Thyroid gland (tissue), 4 donors: ENCODE data around the gene FRMPD1. TPM values are rescaled to one million over a fixed set of nuclear protein-coding genes. Genes with fewer than 3 reads are reported as not detected.

ENCODE experiments used
- DNase-seq, 2 donors: peaks; one replicate each; pipeline ENCODE4 v3.0.0-alpha.2; 2019
- H3K27ac ChIP-seq, 3 donors: fragments of 200-600 bp; sonication (generic); 1 replicate in 2 of 3; 2 replicates in 1 of 3; pipeline ENCODE4 v1.5.1; 2016 to 2019; ENCODE audit warnings: mild to moderate bottlenecking in 1 of 3, moderate library complexity in 1 of 3
- H3K27me3 ChIP-seq: fragments of 200-600 bp; sonication (generic); one replicate; pipeline ENCODE4 v1.5.1; 2019
- H3K36me3 ChIP-seq, 2 donors: fragments of 200-600 bp; sonication (generic); one replicate each; pipeline ENCODE4 v1.5.1; 2016 to 2019
- H3K4me1 ChIP-seq, 2 donors: fragments of 200-600 bp; sonication (generic); one replicate each; pipeline ENCODE4 v1.5.1; 2017 to 2019
- H3K4me3 ChIP-seq, 3 donors: fragments of 200-600 bp; sonication (generic); replicated peaks in 1 of 3; 1 replicate in 2 of 3; 2 replicates in 1 of 3; pipeline ENCODE4 v1.5.1; 2016; ENCODE audit warnings: mild to moderate bottlenecking in 1 of 3
- H3K9me3 ChIP-seq: fragments of 200-600 bp; sonication (generic); one replicate; pipeline ENCODE4 v1.5.1; 2017
- POLR2A ChIP-seq, 2 donors: fragments of 450-650 bp; IDR thresholded peaks; one replicate each; pipeline ENCODE4 v1.6.1; 2017; ENCODE audit warnings: antibody characterized with exemption in 2 of 2, mild to moderate bottlenecking in 2 of 2, moderate library complexity in 1 of 2
- WGBS, 2 donors: methylation state at CpG; one replicate each; pipeline ENCODE4 v1.1.5; 2017; 5-methylcytosine and 5-hydroxymethylcytosine counted together
- intact Hi-C: fragments of 100-400 bp; cut with DNase I; formaldehyde crosslinking; loops from one replicate; pipeline ENCODE4 v1.15.1; 2023
- total RNA-seq, 4 donors: library from RNA; depleted of rRNA; stranded (reverse); fragments of >200 nt; gene quantifications; one replicate each; pipeline ENCODE4 v1.2.3, GENCODE V29; 2016
- TF ChIP-seq, protein P1 (sequence below), 6 experiments: fragments of 200-600 bp in 3 of 6; fragments of 450-650 bp in 3 of 6; sonication (generic) in 3 of 6; IDR thresholded peaks; one replicate each; pipeline ENCODE4 v1.5.1; 2016 to 2019; ENCODE audit warnings: antibody characterized with exemption in 6 of 6, mild to moderate bottlenecking in 2 of 6, inconsistent platforms in 1 of 6, moderate library complexity in 1 of 6

FRMPD1 gene
- total RNA-seq, 4 donors from 2014 or later = 0.13 to 0.49 (median 0.22) TPM; not detected in 1

DNA sequence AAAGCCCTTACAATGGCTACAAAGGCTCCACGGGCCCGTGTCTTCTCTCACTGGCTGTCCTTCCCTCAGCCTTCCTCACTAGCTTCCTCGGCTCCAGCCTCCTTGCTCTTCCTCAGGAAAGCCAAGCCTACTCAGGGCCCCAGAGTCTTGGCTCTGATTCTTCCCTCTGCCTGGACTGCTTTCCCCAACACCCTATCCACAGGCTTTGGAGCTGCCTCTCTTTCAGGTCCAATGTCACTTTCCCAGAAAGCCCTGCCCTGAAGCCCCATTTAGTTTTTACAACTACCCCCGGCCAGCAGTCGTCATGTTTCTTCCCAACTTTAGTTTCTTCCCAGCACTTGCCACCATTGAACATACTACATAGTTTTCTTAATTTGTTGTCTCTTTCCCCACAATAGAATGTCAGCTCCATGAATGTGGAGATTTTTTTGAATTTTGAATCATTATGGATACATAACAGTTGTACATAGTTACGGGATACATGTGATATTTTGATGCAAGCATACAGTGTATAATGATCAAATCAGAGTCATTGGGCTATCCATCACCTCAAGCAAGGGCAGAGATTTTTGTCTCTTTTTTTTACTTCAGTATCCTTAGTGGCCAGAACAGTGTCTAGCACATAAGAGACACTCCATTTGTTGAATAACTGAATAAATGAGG, 40.9 kb upstream of the FRMPD1 start:
- H3K27me3 ChIP-seq = no peaks in the 10 kb centered on the region
- H3K36me3 ChIP-seq = no peaks in the 10 kb centered on the region
- H3K4me3 ChIP-seq = no peak overlapping the region
- 68 to 72% methylated on average over 6 of the region's 6 CpGs for WGBS, 2 donors
- H3K27ac ChIP-seq = no peak overlapping the region
- H3K4me1 ChIP-seq = no peaks in the 10 kb centered on the region
- intact Hi-C loops = no loop called here
- no peaks in the 10 kb centered on the region for H3K9me3 ChIP-seq
- DNase-seq = no peak
- TF ChIP-seq, protein P1, sequence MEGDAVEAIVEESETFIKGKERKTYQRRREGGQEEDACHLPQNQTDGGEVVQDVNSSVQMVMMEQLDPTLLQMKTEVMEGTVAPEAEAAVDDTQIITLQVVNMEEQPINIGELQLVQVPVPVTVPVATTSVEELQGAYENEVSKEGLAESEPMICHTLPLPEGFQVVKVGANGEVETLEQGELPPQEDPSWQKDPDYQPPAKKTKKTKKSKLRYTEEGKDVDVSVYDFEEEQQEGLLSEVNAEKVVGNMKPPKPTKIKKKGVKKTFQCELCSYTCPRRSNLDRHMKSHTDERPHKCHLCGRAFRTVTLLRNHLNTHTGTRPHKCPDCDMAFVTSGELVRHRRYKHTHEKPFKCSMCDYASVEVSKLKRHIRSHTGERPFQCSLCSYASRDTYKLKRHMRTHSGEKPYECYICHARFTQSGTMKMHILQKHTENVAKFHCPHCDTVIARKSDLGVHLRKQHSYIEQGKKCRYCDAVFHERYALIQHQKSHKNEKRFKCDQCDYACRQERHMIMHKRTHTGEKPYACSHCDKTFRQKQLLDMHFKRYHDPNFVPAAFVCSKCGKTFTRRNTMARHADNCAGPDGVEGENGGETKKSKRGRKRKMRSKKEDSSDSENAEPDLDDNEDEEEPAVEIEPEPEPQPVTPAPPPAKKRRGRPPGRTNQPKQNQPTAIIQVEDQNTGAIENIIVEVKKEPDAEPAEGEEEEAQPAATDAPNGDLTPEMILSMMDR (IDR thresholded peaks at IDR 0.05) = no peak
- TF ChIP-seq POLR2A (IDR thresholded peaks at IDR 0.05) = no peak

- TF ChIP-seq, protein P1 (IDR thresholded peaks at IDR 0.05) = no peak
- no peak for TF ChIP-seq POLR2A (IDR thresholded peaks at IDR 0.05)
- WGBS, 2 donors = 79% methylated on average over 6 of the region's 6 CpGs
- DNase-seq = no peak
- H3K27ac ChIP-seq = no peak overlapping the region
- H3K4me3 ChIP-seq = no peak overlapping the region
- H3K4me1 ChIP-seq = no peaks in the 10 kb centered on the region
- no peaks in the 10 kb centered on the region for H3K9me3 ChIP-seq
- H3K36me3 ChIP-seq = no peaks in the 10 kb centered on the region
- no peaks in the 10 kb centered on the region for H3K27me3 ChIP-seq
- intact Hi-C loops = no loop called here
Measured at GRCh38 chr9:37611014-37611413, 39.7 kb upstream of the FRMPD1 start.

DNA sequence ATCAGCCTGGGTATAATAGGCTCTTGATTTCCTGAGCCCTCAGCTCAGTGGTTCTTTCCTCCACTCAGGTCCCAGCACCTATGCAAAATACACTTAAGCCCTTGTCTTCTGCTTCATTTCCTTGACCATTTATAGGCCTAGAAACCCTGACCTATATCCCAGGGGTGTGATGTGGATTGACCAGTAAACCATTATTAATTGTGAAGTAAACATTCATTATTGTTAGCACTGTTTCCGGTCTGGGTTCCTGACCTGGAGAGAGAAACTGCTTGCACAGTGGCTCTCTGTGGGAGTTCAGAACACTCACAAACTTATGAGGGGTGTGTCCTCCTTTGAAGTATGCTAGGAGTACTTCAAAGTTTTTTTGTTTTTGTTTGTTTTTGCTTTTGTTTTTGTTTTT, 38.8 kb upstream of the FRMPD1 start:
- Histone ChIP-seq H3K4me3 (no peak overlapping the region), H3K36me3 (no peaks in the 10 kb centered on the region), H3K27me3 (no peaks in the 10 kb centered on the region), H3K27ac (no peak overlapping the region), H3K4me1 (no peaks in the 10 kb centered on the region), H3K9me3 (no peaks in the 10 kb centered on the region)
- 76 to 82% methylated on average over 1 of the region's 1 CpG for WGBS, 2 donors
- TF ChIP-seq, protein P1 (IDR thresholded peaks at IDR 0.05) = no peak
- no peak for TF ChIP-seq POLR2A (IDR thresholded peaks at IDR 0.05)
- DNase-seq = no peak
- intact Hi-C loops = no loop called here

GRCh38 chr9:37617161-37617560, 33.6 kb upstream of the FRMPD1 start:
- WGBS, 2 donors = 86 to 91% methylated on average over 2 of the region's 2 CpGs
- no peak for DNase-seq
- Histone ChIP-seq H3K27ac (no peak overlapping the region), H3K9me3 (no peaks in the 10 kb centered on the region), H3K27me3 (no peaks in the 10 kb centered on the region), H3K36me3 (no peaks in the 10 kb centered on the region), H3K4me1 (no peaks in the 10 kb centered on the region), H3K4me3 (no peak overlapping the region)
- intact Hi-C loops = no loop called here
- no peak for TF ChIP-seq POLR2A (IDR thresholded peaks at IDR 0.05)
- TF ChIP-seq, protein P1 (IDR thresholded peaks at IDR 0.05) = no peak

DNA sequence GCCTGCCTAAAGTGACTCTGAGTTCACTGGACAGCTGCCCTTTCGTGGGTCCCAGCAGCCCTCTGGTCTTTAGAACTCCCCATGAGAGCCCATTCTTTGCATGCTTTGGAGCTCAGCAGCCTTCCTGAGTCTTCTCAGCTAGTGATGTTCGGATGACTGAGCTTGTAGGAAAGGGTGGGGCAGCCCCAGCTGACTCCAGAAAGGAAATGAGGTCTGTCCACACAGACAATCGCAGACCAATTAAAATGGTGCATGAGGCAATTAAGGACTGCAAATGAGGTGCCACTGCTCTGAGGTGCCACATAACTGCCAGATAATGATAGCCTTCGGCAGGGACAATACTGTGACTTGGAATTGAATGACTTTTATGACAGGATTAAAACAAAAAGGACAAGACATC, 32.9 kb upstream of the FRMPD1 start:
- no peak for TF ChIP-seq POLR2A (IDR thresholded peaks at IDR 0.05)
- TF ChIP-seq, protein P1 (IDR thresholded peaks at IDR 0.05) = no peak
- Histone ChIP-seq H3K36me3 (no peaks in the 10 kb centered on the region), H3K4me1 (no peaks in the 10 kb centered on the region), H3K27me3 (no peaks in the 10 kb centered on the region), H3K4me3 (no peak overlapping the region), H3K9me3 (no peaks in the 10 kb centered on the region), H3K27ac (no peak overlapping the region)
- no peak for DNase-seq
- 41 to 61% methylated on average over 4 of the region's 4 CpGs for WGBS, 2 donors
- intact Hi-C loops = no loop called here
